Measurements from ENCODE around the gene HMGB4.

The HMGB4 gene

DNA sequence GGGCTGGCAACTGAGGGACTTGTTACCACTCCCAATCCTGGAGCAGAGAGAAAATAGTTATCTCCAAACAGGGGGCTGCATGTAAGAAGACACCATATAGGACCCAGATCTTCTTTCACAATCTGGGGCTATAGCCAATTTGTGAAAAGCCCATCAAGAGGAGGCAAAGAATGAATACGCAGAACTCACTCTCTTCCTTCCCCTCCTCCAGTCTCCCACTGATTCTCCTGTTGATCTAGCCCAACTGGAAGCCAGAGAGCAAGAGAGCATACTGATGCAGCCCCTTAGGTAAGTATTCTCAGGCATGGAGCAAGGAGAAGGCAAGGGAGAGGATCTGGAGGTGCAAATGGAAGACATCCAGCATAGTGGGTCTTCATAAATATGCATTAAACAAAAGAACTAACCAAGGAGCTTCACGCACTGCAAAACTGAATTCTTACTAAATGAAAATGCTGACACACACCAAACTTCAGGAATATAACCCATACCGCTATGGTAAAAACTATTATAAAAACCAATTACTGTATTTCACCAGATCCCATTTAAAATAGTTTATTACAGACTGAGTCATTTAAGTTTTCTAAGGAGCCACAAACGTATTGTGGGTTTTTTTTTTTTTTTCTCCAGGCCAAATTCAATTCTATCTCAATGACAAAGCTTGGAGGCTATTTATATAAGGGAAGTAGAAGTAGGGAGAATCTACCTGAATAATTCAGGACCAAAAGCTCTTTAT lies 15.5 kb upstream of the HMGB4 start:
- no peak for DNase-seq (ENCODE audit: low spot score)

DNA sequence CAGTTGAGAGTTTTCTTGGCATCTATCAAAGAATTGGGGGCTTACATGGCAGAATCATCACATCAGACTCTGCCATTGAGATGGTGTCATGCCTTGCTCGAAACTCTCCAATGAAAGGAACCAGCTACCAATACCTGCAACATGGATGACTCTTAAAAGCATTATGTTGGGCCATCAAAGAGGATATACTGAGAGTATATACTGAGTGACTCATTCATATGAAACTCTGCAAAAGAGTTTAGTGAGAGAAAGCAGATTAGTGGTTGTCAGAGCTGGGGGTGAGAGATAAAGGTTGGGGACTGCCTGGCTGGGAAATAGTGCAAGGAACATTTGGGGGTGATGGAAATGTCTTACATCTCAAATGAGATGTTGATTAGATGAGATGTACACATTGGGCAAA lies 14.7 kb upstream of the HMGB4 start:
- DNase-seq (ENCODE audit: low spot score), result no peak

DNA sequence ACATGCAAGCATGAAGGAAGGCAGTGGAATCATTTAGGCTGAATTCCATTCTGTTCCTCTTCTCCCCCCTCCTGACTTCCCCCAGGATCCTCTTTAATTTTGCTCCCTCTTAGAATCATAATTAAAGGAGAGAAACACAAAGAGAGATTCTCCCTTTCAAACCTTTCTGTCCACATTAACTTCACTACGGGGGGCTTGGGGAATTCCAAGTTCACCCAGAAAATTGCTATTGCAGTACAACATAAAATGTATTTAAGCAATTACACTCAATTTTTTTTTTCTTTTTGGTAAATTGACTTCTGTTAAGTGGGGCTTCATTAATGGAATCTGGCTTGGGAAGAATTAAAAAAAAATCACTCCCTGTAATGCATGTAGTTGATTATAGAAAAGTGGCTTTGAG lies 13.4 kb upstream of the HMGB4 start:
- DNase-seq (ENCODE audit: low spot score), result no peak

DNA sequence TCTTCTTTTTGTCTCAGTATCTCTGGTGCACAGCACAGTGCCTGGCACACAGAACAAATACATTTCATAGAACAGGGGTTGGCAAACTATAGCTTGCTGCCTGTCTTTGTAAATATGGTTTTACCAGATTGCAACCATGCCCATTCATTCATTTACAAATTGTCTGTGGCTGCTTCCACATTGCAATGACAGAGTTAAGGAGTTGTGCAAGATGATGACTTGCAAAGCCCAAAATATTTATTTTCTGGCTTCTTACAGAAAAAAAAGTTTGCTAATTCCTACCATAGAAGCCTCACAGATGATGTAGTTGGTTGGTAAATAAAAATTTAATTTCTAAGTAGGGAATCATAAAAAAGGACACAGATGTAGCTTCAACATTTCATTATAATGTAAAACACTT lies 11.2 kb upstream of the HMGB4 start:
- DNase-seq (ENCODE audit: low spot score), result no peak

DNA sequence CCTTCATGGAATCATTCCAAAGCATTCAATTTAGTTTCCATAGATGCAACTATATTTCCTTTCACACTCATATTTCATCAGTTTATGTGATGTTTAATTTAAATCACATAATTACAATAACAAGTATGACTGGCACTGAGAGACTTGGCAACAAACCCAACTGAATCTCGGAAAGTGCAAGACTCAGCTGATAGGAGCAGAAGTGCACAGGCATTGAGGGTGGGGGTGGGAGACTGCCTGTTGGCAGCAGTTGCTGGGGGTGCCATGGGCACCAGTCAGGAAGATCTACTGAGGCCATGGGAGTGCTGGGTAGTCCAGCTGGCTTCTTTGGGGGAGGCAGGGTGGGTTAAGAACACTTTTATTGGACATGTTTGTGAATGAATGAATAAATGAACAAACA lies 10.4 kb upstream of the HMGB4 start:
- DNase-seq (ENCODE audit: low spot score), result no peak

DNA sequence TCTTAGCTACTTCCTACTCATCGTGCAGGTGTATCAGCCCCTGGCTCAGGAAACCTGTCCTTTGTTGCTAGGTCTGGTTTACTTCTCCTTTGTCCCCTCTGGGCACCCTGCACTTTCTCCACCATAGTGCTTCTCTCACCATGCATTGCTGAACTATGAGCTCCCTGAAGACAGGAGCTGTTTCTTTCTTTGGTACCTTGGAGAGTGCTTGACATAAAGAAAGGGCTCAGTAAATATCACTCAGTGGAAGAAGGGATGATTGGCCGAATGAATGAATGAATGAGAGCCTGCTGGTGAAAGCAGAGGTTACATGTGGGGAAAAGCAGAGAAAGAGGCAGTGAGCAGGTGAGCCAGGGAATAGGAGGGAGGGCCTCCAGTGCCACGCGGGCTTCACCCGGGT lies 9.8 kb upstream of the HMGB4 start:
- no peak for DNase-seq (ENCODE audit: low spot score)

DNA sequence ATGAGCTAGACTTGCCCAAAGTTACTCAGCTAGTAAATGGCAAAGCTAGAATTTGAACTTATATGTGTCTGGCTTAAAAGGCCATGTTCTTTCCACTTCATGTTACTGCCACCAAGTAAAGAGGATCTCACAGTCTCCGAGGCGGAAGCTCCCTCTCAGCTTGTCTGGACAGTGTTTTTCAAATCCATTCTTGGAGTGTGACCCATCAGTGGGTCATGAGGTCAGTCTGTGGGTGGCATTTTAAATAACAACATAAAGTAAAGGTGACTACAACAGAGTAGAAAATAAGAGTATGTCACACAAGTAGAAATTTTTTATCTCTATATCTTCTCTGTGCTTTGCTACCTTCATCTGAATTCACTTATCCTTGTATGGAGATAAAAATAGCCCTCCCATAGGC lies 3.2 kb upstream of the HMGB4 start:
- no peak for DNase-seq (ENCODE audit: low spot score)

DNA sequence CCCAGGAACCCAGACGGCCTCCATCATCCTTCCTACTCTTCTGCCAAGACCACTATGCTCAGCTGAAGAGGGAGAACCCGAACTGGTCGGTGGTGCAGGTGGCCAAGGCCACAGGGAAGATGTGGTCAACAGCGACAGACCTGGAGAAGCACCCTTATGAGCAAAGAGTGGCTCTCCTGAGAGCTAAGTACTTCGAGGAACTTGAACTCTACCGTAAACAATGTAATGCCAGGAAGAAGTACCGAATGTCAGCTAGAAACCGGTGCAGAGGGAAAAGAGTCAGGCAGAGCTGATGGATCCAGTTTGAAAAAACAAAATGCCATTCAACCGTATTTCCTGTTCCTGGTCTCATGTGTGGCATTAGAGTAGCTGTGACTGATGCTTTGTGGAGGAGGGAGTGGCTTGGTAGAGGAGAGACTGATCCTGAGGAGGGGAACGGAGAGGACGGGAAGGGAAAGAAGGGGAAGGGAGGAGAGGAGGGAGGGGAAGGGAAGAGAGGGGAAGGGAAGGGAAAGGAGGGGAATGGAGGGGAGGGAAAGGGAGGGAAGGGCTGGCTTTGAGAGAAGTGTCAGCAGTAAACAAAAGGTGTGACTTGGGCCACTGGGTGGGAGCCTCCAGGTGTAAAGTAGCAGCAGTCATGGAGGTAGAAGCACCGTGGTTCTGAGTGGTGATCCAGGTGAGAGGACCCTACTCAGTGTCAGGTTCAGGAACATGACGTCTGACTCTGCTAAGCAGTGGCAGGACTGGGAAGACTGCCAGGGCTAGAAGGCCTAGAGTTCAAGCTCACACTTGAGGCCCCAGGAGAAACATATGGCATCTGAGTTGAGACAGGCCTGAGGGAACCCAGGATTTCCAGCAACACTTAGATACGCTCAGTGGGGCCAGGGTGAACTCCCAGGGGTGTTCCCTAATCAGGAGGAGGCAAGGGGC lies 846 bp downstream of the HMGB4 start:
- no peak for DNase-seq (ENCODE audit: low spot score)

DNA sequence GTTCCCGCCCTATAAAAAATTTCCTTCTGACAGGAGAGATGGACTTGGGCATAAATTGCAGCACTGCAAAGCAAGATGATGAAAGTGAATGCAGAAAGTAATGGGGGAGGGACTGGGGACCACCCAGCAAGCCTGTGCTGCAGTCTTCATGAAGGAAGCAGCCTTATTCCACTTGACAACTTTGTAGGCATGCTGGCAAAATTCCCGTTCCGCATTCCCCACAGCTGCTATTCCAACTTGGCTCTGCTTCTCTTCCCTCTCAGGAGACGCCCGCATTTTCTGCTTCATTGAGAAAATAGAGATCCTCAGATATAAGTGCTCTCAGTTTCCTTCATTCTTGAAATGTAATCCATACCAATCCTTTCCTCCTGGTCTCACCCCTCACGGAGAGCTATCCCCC lies 2.4 kb downstream of the HMGB4 start:
- no peak for DNase-seq (ENCODE audit: low spot score)

DNA sequence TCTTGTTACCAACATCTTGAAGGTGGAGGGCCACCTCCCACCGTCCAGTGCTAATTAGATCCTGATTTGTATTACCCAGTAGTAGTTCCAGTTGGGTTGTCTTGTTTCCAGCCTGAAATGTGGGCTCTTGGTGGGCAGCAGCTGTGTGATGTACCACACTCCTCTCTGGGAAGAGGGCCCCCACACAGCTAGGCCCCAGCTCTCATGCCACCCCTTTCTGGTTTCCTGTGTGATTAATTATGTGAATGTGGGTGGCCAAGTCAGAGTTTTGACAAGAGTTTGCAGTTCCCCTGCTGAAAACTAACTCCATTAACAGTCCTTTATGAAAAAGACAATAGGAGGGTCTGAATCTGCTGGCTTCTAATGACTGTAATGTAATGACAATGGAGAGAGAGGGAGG lies 3.8 kb downstream of the HMGB4 start:
- no peak for DNase-seq (ENCODE audit: low spot score)

DNA sequence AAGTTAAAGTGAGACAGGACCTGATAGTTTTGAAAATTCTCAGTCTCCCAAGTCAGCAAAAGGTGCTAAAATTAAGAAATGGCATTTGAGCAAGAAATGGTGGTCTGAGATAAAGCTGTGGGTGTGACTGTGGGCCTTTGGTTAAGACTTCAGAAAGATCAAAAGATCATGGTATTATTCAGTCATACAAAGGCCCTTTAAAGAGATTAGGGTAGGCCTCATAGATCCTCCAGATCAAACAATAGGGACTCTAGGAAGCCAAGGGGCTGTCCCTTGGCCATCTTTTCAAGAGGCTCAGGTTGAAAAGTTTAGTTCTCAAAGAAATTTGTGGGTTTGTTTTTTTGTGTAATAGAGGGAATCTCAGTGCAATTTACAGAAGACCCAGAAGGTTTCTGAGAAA lies 8.4 kb downstream of the HMGB4 start:
- no peak for DNase-seq (ENCODE audit: low spot score)

DNA sequence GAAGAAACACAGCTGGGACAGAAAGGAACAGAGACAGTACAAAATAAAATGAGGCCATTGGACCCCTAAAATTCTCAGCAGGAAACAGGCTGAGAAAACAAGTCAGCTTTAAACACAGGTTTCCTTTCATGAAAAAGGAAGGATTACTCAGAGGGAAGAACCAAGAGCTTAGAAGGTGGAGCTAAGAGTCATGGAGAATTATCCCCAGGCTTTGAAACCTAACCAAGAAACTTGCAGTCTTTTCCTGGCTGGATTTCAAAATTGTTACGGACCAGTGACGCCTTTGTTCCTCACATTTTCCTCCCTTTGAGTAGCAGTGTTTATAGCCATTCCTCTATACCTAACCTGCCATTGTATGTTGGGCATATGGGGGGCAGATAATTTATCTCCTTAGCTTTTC lies 8.8 kb downstream of the HMGB4 start:
- no peak for DNase-seq (ENCODE audit: low spot score)

DNA sequence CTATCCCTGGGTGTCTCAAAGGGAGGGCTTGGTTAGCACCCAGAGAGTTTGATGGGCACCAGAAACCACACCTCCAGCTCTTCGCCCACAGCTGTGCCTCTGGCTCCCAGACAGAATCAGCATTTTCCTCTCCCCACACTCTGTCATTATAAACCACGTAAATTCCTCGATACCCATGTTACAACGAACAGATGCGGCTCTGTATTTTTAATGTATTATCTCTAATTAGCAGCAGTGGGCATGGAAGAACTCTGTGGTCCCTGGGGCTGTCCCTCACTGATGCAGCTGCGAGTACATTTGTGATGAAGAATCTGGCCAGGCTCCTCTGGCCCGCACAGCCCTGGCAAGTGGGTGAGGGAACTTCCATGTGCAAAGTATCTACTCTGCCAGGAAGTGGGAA lies 10.8 kb downstream of the HMGB4 start:
- no peak for DNase-seq (ENCODE audit: low spot score)

DNA sequence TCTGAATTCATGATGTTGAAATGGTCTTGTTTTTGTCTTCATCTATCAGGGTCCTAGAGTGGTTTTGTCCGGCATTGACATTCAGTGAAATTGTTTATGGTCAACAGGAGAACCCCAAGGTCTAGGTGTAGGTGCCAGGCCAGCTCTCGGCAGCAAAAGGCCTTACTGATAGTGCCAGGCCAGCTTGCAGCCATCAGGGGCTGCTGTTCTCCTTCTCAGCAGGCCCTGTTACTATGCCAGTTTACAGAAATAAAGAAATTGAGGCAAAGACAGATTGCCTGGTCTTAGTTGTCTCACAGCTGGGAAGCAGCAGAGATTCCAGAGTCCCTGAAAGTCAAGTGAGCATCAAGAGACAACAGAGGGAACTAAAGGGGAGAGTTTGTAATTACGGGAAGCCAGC lies 12.0 kb downstream of the HMGB4 start:
- DNase-seq (ENCODE audit: low spot score), result no peak

DNA sequence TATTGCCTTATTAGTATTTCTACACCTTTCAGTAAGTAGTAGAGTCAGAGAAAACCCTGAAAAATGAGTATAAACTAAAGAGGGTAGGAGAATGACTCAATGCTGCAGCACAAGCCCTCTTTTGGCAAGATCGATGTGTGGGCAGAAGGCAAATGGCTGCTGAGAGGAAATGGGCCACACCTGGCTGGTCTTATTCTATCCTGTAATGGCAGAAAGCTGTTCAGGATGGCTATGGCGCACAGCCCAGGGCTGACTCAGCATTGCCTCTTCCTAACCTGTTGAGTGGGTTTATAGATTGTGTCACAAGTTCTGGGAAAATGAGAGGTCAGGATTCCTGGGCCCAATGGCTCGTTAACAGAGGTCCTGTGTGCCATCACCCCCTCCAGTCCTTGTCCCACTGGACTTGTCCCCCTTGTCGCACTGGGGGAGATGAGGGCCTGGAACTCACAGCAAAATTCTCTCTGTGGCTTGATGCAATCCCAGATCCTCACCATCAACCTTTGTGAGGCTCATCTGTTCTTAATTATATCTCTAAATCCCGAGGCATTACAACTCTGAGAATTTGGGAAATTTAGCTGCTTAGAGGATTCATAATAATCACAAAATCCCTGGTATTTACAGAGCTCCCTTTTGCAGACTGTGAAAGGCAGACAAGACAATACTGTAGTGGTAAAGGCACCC lies 13.2 kb downstream of the HMGB4 start:
- no peak for DNase-seq (ENCODE audit: low spot score)

DNA sequence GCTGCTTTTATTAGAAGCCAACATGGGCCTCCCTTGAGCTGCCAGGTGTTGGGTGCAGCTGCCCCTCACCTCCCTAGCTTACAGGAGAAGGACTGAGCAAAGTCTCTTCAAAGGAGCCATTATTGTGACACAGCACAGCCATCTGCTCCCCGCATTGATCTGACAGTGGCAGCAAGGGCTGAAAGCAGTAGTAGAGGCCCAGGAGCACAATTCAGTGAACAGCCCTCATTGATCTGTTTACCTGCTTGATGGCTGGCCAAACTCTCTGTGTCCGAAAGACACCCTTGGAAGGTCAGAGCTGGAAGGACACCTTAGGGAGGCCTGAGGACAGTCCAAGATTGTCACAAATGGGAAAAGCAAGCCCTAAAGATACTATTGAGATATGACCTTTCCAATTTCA lies 14.5 kb downstream of the HMGB4 start:
- DNase-seq (ENCODE audit: low spot score), result no peak

DNA sequence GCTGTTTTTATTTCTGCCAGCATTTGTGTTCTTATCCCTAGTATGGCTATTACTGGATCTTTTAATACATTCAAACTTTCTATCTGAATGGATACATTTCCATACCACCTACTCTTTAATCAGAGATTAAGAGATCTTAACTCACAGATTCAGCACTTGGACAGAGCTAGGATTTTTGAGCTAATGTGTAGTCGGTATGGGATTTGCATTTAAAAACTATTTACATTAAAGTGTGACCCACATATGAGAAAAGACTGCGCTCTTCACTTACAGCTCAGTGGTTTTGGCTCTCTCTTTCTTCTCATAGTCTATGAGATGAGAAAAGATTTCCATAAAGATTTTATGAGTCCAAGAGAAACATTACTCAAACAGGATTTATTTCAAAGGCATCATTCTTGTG lies 16.4 kb downstream of the HMGB4 start:
- DNase-seq (ENCODE audit: low spot score), result no peak

DNA sequence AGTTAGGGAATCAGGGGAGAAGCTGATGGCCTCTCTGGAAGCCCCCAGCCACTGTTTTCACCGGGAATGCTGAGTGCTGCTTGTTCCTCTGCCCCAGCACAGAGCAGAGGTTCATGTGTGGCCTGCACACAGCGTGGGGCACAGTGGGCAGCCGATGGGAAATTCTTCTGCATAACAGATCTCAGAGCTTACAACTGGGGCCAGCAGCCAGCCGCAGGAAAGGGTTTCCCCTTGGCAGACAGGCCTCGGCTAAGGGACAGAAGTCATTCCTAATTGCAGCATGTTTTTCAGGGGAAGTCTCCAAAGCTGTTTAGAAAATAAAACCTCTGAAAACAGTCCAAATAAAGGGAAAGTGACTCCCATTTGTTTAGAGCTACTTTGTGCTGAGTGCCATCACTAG lies 22.6 kb downstream of the HMGB4 start:
- no peak for DNase-seq (ENCODE audit: low spot score)

DNA sequence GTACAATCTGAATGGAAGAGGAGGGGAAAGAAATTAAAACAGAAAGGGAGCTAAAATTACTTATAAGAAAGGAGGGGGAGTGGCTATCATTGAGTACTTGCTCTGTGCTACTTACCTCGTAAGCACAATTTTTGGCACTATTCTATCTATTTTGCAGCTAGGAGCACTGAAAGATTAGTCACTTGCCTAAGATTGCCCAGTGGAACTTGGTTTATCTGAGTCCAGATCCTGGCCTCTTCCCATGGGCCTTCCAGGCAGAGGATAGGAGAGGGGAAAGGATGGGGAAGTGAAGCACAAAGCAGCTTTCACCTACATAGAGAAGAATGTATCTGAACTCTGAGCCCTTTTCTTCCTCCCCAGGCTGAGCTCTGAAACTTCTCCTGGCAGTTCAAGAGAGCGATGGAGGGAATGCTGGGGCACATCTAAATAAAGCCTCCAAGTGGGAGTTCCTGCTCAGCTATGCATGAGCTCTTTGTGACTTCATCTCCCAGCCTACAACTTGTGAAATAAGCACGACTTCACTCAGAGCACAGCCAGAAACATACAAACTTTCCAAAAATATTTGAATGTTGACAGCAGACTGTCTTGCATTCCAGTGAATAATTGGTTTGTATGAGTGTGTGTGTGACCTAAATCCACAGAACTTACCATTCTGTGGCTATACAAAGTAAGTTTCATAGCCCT lies 29.4 kb downstream of the HMGB4 start:
- DNase-seq (ENCODE audit: low spot score), result no peak

DNA sequence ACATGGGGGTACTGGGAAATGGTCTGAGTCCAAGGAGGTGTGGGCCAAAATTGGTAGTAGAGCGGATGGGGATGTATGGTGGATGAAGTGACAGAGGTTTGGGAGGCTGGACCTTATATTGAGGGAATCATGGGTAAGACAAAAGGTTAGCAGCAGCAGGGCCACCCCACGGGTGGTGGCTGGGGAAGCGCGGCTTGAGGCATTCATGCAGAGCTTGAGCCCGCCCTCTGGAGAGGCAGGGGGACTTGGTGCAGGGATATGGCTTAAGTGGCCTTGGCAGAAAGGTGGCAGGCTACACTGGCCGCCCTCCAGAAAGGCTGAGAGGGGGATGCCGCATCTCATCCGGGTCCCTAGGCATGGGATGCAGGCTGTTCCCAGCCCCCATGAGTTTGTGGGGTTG lies 31.5 kb downstream of the HMGB4 start:
- DNase-seq (ENCODE audit: low spot score), result no peak

DNA sequence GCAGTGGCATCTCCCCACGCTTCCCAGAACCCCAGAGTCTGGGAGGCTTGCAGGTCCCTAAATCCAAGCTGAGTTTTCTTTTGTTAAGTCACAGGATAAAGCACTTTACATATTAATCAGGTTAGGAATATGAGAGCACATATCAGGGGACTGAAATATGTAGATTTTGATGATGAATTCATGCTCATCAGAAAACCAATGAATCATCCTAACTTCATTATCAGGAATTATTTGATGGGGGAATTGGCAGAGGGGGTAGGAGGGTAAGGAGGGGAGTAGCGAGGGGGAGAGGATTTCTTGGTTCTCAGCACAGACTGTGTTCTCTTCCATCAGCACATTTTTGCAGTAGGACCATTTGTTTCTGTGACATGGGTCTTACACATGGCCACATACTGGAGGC lies 32.1 kb downstream of the HMGB4 start:
- no peak for DNase-seq (ENCODE audit: low spot score)

DNA sequence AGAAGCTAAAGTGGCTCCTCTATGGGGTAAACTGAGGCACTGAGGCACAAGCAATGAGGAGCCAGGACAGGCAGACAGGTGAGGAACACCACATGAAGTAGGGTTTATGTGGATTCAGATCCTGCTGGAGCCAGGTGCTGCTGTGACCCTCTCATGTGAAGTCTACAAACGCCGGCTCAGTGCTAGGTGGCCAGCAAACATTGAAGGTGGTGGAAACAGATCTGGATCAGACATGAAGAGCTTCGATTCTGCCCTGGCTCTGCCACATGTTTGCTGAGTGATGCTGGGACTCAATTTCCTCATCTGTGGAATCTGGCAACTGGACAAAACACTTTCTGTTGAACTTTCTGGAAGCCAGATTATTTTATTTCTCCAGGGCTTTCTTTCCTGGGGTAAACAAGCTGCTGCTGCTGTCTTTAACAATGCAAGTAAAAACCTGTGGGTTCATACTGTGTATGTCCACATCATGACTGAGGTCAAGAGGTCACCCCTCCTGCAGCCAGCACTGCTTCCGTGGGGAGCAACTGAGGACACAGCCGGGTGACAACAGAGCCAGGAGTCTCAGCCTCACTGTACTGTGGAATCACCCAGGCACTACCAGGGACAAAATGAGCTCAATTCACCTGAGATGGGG lies 33.3 kb downstream of the HMGB4 start:
- DNase-seq (ENCODE audit: low spot score), result no peak

Measured in left forelimb (tissue), 1 donor.